ENCODE measurements around the gene LRRC52.

Gene LRRC52

DNA sequence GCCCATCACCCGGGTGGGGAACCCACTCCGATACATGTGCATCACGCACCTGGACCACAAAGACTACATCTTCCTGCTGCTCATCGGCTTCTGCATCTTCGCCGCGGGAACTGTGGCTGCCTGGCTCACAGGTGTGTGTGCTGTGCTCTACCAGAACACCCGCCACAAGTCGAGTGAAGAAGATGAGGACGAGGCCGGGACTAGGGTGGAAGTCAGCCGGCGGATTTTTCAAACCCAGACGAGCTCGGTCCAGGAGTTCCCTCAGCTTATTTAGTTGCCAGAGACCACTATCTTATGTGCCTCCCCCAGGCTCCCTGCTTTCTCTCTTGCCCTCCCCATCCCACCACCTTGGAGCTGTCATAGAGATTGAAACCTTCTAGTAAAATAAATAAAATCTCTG, 19.8 kb downstream of the LRRC52 start:
- TF ChIP-seq CTCF (IDR thresholded peaks at IDR 0.05; ENCODE audit: low read depth, low read length): no peak
- TF ChIP-seq MYC (IDR thresholded peaks at IDR 0.05; ENCODE audit: low read depth, low read length): no peak
- TF ChIP-seq MAX (IDR thresholded peaks at IDR 0.05; ENCODE audit: low read depth, low read length): no peak
- no peak for TF ChIP-seq POLR2A (IDR thresholded peaks at IDR 0.05; ENCODE audit: extremely low read depth, insufficient read length)
- no peak overlapping the region for H3K4me3 ChIP-seq (ENCODE audit: low read depth, low read length)
- DNase-seq (ENCODE audit: low read depth): no peak

DNA sequence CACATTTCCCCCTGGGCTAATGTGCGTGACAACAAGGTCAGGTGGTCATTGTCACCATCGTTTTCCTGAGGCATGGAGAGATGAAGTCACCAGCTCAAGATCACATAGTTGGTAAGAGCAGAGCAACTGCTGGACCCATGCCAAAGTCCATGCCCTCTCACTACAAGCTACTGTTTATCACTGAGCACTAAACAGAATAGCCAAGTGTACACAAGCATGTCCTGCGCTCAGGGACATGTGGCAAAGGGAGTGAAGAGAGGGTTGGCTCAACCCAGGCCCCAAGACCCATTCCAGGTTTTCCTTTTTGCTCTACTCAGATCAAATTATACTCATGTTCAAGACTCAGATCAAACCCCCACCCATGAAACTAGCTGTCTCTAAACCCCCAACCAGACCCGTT, 20.8 kb downstream of the LRRC52 start:
- no peak for DNase-seq (ENCODE audit: low read depth)
- H3K4me3 ChIP-seq (ENCODE audit: low read depth, low read length): no peak overlapping the region
- TF ChIP-seq MAX (IDR thresholded peaks at IDR 0.05; ENCODE audit: low read depth, low read length): no peak
- no peak for TF ChIP-seq MYC (IDR thresholded peaks at IDR 0.05; ENCODE audit: low read depth, low read length)
- TF ChIP-seq CTCF (IDR thresholded peaks at IDR 0.05; ENCODE audit: low read depth, low read length): no peak
- no peak for TF ChIP-seq POLR2A (IDR thresholded peaks at IDR 0.05; ENCODE audit: extremely low read depth, insufficient read length)

DNA sequence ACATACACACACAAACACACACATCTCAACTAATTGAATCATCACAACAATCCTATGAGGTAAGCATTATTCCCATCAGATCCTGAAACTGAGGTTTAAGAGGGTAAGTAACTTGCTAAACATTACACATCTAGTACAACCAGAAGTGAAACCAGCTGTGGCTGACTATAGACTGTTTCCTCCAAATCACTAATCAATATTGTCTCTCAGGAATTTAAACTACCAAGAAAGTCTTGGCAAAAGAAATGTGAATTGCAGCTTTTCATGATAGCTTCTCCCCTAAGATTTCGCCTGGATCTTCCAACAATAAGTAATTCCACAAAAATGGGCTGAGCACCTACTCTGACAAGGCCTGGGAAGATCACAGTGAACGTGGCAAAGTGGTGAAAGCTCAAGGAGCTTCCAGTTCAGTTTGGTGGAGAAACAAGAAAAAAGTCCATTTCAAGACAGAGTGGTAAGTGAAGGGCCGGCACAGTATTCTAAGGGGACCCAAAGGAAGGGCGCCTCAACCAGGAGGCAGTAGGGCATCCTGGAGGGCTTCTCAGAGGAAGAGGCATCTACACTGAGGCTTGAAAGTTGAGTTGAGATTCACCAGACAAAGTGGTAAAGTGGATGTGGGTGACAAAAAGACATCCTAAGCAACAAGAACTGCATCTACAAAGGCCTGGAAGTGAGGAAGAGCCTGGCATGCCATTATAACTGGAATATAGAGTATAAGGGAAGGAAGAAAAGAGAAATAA, 22.1 kb downstream of the LRRC52 start:
- TF ChIP-seq MYC (IDR thresholded peaks at IDR 0.05; ENCODE audit: low read depth, low read length) (no peak), POLR2A (IDR thresholded peaks at IDR 0.05; ENCODE audit: extremely low read depth, insufficient read length) (no peak), CTCF (IDR thresholded peaks at IDR 0.05; ENCODE audit: low read depth, low read length) (no peak), MAX (IDR thresholded peaks at IDR 0.05; ENCODE audit: low read depth, low read length) (no peak)
- no peak for DNase-seq (ENCODE audit: low read depth)
- no peak overlapping the region for H3K4me3 ChIP-seq (ENCODE audit: low read depth, low read length)

DNA sequence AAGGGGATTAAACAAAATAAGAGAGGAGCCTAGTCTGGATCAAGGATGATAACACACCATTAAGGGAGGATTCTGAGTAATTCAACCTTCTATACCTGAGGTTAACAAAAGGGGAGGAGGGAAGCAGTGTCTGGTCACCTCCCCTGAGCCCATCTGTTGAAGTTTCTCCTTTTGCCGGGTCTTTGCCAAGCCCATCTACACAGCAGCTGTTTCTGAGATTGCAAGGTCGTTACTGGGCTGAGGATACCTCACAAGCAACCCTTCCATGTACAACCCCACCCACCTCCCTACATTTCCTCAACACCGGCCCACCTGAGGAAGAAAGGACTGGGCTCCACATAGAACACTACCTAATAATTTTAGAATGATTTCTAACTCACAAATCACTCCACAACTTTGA, 26.3 kb downstream of the LRRC52 start:
- DNase-seq (ENCODE audit: low read depth): no peak
- TF ChIP-seq CTCF (IDR thresholded peaks at IDR 0.05; ENCODE audit: low read depth, low read length) (no peak), MYC (IDR thresholded peaks at IDR 0.05; ENCODE audit: low read depth, low read length) (no peak), POLR2A (IDR thresholded peaks at IDR 0.05; ENCODE audit: extremely low read depth, insufficient read length) (no peak), MAX (IDR thresholded peaks at IDR 0.05; ENCODE audit: low read depth, low read length) (no peak)
- no peak overlapping the region for H3K4me3 ChIP-seq (ENCODE audit: low read depth, low read length)

GRCh38 chr1:165573787-165574186, 30.0 kb downstream of the LRRC52 start:
- TF ChIP-seq MAX (IDR thresholded peaks at IDR 0.05; ENCODE audit: low read depth, low read length) (no peak), POLR2A (IDR thresholded peaks at IDR 0.05; ENCODE audit: extremely low read depth, insufficient read length) (no peak)
- no peak overlapping the region for H3K4me3 ChIP-seq (ENCODE audit: low read depth, low read length)
- DNase-seq (ENCODE audit: low read depth): no peak

- TF ChIP-seq MYC (IDR thresholded peaks at IDR 0.05; ENCODE audit: low read depth, low read length) (no peak), CTCF (IDR thresholded peaks at IDR 0.05; ENCODE audit: low read depth, low read length) (no peak), MAX (IDR thresholded peaks at IDR 0.05; ENCODE audit: low read depth, low read length) (no peak), POLR2A (IDR thresholded peaks at IDR 0.05; ENCODE audit: extremely low read depth, insufficient read length) (no peak)
- no peak for DNase-seq (ENCODE audit: low read depth)
- H3K4me3 ChIP-seq (ENCODE audit: low read depth, low read length): no peak overlapping the region
These were observed 30.5 kb downstream of the LRRC52 start for GRCh38 chr1:165574295-165574694.

All from NB4 (cell line).